HepG2 (cell line): ENCODE measurements around the gene ATP1A2. TPM values are rescaled to one million over a fixed set of nuclear protein-coding genes. Genes with fewer than 3 reads are reported as not detected.

Source experiments
- ATAC-seq: fragments of 200-7000 bp; cut with Tn5 transposase; 3 replicates; pipeline ENCODE4 v1.9.1; 2020; ENCODE audit warnings: mild to moderate bottlenecking, moderate library complexity
- BruUV-seq: library from RNA; stranded (reverse); fragments of 400-500 nt; replicated peaks from 2 replicates; lab custom pipeline; 2021; lab: Mats Ljungman, UMichigan
- CTCF ChIA-PET: fragments of 300-600 bp; formaldehyde crosslinking; extraction: SDS; loops from one replicate; lab custom pipeline; 2021; ENCODE audit warnings: low total read pairs, inconsistent platforms, low intra/inter-chr PET ratio; lab: Yijun Ruan, JAX
- POLR2A ChIA-PET: fragments of 350-600 bp; sonication (Branson Sonifier 250); formaldehyde crosslinking; loops from one replicate; lab custom pipeline; 2020; ENCODE audit warnings: antibody characterized with exemption, inconsistent platforms; lab: Yijun Ruan, JAX
- DNase-seq: peaks from one replicate; pipeline ENCODE4 v3.0.0-alpha.2; 2015; ENCODE audit warnings: low spot score
- FAIRE-seq: peaks from 3 replicates; lab custom pipeline; 2011; peaks lifted over from hg19 to GRCh38; lab: Jason Lieb, UNC
- H2AFZ ChIP-seq: one replicate; pipeline ENCODE4 v1.6.1; 2011; ENCODE audit warnings: low read length, inconsistent platforms
- H3K27ac ChIP-seq: fragments of 300-600 bp; 3 replicates; pipeline ENCODE4 v1.8.0; 2011; ENCODE audit warnings: mixed run types, mild to moderate bottlenecking, mixed read lengths, low read length, inconsistent platforms; ENCODE audit not compliant: insufficient read depth; ENCODE audit errors: extremely low read length
- H3K27me3 ChIP-seq, 2 experiments: fragments of 200-600 bp in 1 of 2; 2 replicates in 1 of 2; 3 replicates in 1 of 2; pipeline versions ENCODE4 v1.6.0 to v1.8.0; 2011; ENCODE audit warnings: low read length in 2 of 2, mild to moderate bottlenecking in 2 of 2, moderate library complexity in 2 of 2, inconsistent platforms in 1 of 2; ENCODE audit not compliant: insufficient read depth in 2 of 2, control insufficient read depth in 1 of 2
- H3K36me3 ChIP-seq, 2 experiments: fragments of 200-600 bp in 1 of 2; replicated peaks in 1 of 2; 2 replicates in 1 of 2; 3 replicates in 1 of 2; pipeline versions ENCODE4 v1.5.1 to v1.8.0; 2011; ENCODE audit warnings: low read length in 2 of 2, inconsistent platforms in 1 of 2; ENCODE audit not compliant: insufficient read depth in 2 of 2, control insufficient read depth in 1 of 2
- H3K4me1 ChIP-seq: 2 replicates; pipeline ENCODE4 v1.5.1; 2012; ENCODE audit warnings: low read length, inconsistent platforms; ENCODE audit not compliant: insufficient read depth
- H3K4me2 ChIP-seq: 2 replicates; pipeline ENCODE4 v1.6.0; 2011; ENCODE audit warnings: low read depth, low read length, inconsistent platforms
- H3K4me3 ChIP-seq, 3 experiments: fragments of 200-600 bp in 1 of 3; sonication (generic), shearing (Covaris generic) in 1 of 3; replicated peaks in 1 of 3; 2 replicates each; pipeline ENCODE4 v1.5.1; 2011 to 2016; ENCODE audit warnings: low read length in 3 of 3, inconsistent platforms in 2 of 3, low read depth in 2 of 3, mild to moderate bottlenecking in 2 of 3, control low read depth in 1 of 3, mixed read lengths in 1 of 3; ENCODE audit not compliant: insufficient read depth in 1 of 3
- H3K79me2 ChIP-seq: one replicate; pipeline ENCODE4 v1.6.1; 2011; ENCODE audit warnings: low read length, inconsistent platforms; ENCODE audit not compliant: insufficient read depth
- H3K9ac ChIP-seq: 2 replicates; pipeline ENCODE4 v1.6.0; 2011; ENCODE audit warnings: mild to moderate bottlenecking, low read depth, low read length, inconsistent platforms; ENCODE audit not compliant: insufficient read depth
- H3K9me3 ChIP-seq: 2 replicates; pipeline ENCODE4 v1.5.1; 2012; ENCODE audit warnings: mild to moderate bottlenecking, low read length
- H4K20me1 ChIP-seq: 2 replicates; pipeline ENCODE4 v1.6.0; 2011; ENCODE audit warnings: inconsistent platforms, mild to moderate bottlenecking, low read length, moderate library complexity; ENCODE audit not compliant: insufficient read depth
- ATF1 ChIP-seq: IDR thresholded peaks from 2 replicates; pipeline ENCODE4 v1.6.1; 2016; ENCODE audit warnings: mild to moderate bottlenecking, control low read depth
- DNMT3B ChIP-seq: conservative IDR thresholded peaks from 2 replicates; pipeline ENCODE4 v1.6.1; 2016; ENCODE audit warnings: missing biosample characterization, control low read depth
- FOXP1 ChIP-seq, 2 experiments: fragments of 450-650 bp in 1 of 2; IDR thresholded peaks; 2 replicates each; pipeline ENCODE4 v1.6.1; 2017 to 2018; ENCODE audit warnings: antibody characterized with exemption in 1 of 2
- NFATC3 ChIP-seq: sonication (generic); formaldehyde crosslinking; IDR thresholded peaks from 2 replicates; pipeline ENCODE4 v1.5.1; 2020; ENCODE audit warnings: mild to moderate bottlenecking, missing genetic modification reagents
- SALL1 ChIP-seq: sonication (generic); formaldehyde crosslinking; IDR thresholded peaks from 2 replicates; pipeline ENCODE4 v1.8.0; 2022; ENCODE audit warnings: mild to moderate bottlenecking, missing genetic modification reagents
- TBX2 ChIP-seq: sonication (generic); formaldehyde crosslinking; IDR thresholded peaks from 2 replicates; pipeline ENCODE4 v1.5.0; 2020; ENCODE audit warnings: missing genetic modification reagents, mild to moderate bottlenecking, borderline replicate concordance
- ZNF101 ChIP-seq: sonication (generic); formaldehyde crosslinking; IDR thresholded peaks from 2 replicates; pipeline ENCODE4 v1.4.0; 2020; ENCODE audit warnings: mild to moderate bottlenecking, low read depth, missing genetic modification reagents, borderline replicate concordance
- ZNF598 ChIP-seq: sonication (generic); formaldehyde crosslinking; IDR thresholded peaks from 2 replicates; pipeline ENCODE4 v1.5.1; 2020; ENCODE audit warnings: mild to moderate bottlenecking, missing genetic modification reagents, borderline replicate concordance
- WGBS: methylation state at CpG from one replicate; pipeline ENCODE4 v1.1.6; 2017; ENCODE audit warnings: low lambda C conversion rate; 5-methylcytosine and 5-hydroxymethylcytosine counted together
- in situ Hi-C: cut with HindIII; loops from 2 replicates; pipeline ENCODE4 v1.10.0; 2017; ENCODE audit warnings: low pct_unique_long_range_greater_than_20kb; ENCODE audit not compliant: extremely low pct_ligation_motif_present
- intact Hi-C: fragments of 100-400 bp; cut with micrococcal nuclease; formaldehyde crosslinking; loops from one replicate; pipeline ENCODE4 v1.10.0; 2022; ENCODE audit not compliant: unreplicated experiment
- polyA plus RNA-seq, 8 experiments: library from polyadenylated mRNA; depleted of rRNA in 3 of 8; stranded (reverse) in 7 of 8; unstranded in 1 of 8; fragments of >200 nt; fragmentation: Illumina TruSeq in 4 of 8; extraction: Trizol in 4 of 8; gene quantifications; 2 replicates each; pipeline versions ENCODE4 v1.2.1 to v1.2.3, GENCODE V29; 2011 to 2016; ENCODE audit warnings: low read depth in 4 of 8, missing spikeins in 1 of 8, mixed read lengths in 1 of 8; ENCODE audit not compliant: insufficient read depth in 1 of 8
- total RNA-seq, 5 experiments: library from RNA; depleted of rRNA; stranded (reverse); fragments of >200 nt; fragmentation: Illumina TruSeq; extraction: Trizol; gene quantifications; 2 replicates each; pipeline ENCODE4 v1.2.3, GENCODE V29; 2016; ENCODE audit warnings: low read depth in 1 of 5
- TF ChIP-seq, protein P1 (sequence below): sonication (generic); formaldehyde crosslinking; IDR thresholded peaks from 2 replicates; pipeline ENCODE4 v1.4.0; 2020; ENCODE audit warnings: missing genetic modification reagents, borderline replicate concordance
- TF ChIP-seq, protein P2 (sequence below): sonication (generic); formaldehyde crosslinking; IDR thresholded peaks from 2 replicates; pipeline ENCODE4 v1.5.0; 2020; ENCODE audit warnings: missing genetic modification reagents, mild to moderate bottlenecking, borderline replicate concordance
- TF ChIP-seq, protein P3 (sequence below): sonication (generic); formaldehyde crosslinking; IDR thresholded peaks from 2 replicates; pipeline ENCODE4 v1.4.0; 2020; ENCODE audit warnings: mild to moderate bottlenecking, low read depth, missing genetic modification reagents
- TF ChIP-seq, protein P4 (sequence below): sonication (generic); formaldehyde crosslinking; IDR thresholded peaks from 2 replicates; pipeline ENCODE4 v1.4.0; 2020; ENCODE audit warnings: missing genetic modification reagents; ENCODE audit errors: not compliant biosample characterization

Gene ATP1A2
- total and polyA plus RNA-seq, 2 of the 13 experiments (the other 11 are each of a cell fraction or from before 2014, with no cell fraction given), result 0.16 TPM; not detected in 1

DNA sequence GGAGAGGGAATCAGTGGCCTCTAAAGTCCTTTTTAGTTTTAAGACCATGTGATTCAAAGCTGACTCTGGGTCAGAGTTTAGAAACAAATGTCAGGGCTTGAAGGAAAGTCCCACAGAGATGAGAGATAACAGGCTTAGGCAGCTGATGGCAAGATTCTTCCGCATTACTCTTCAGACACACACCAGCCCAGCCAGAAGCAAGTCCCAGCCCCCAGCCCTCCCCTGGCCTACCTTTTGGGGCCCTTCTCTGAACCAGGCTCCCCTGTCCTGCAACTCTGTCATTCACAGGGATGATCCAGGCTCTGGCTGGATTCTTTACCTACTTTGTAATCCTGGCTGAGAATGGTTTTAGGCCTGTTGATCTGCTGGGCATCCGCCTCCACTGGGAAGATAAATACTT, 61.7 kb downstream of the ATP1A2 start (continued):
- no peak for TF ChIP-seq ZNF101 (CRISPR knock-in tag)
- TF ChIP-seq, protein P1, sequence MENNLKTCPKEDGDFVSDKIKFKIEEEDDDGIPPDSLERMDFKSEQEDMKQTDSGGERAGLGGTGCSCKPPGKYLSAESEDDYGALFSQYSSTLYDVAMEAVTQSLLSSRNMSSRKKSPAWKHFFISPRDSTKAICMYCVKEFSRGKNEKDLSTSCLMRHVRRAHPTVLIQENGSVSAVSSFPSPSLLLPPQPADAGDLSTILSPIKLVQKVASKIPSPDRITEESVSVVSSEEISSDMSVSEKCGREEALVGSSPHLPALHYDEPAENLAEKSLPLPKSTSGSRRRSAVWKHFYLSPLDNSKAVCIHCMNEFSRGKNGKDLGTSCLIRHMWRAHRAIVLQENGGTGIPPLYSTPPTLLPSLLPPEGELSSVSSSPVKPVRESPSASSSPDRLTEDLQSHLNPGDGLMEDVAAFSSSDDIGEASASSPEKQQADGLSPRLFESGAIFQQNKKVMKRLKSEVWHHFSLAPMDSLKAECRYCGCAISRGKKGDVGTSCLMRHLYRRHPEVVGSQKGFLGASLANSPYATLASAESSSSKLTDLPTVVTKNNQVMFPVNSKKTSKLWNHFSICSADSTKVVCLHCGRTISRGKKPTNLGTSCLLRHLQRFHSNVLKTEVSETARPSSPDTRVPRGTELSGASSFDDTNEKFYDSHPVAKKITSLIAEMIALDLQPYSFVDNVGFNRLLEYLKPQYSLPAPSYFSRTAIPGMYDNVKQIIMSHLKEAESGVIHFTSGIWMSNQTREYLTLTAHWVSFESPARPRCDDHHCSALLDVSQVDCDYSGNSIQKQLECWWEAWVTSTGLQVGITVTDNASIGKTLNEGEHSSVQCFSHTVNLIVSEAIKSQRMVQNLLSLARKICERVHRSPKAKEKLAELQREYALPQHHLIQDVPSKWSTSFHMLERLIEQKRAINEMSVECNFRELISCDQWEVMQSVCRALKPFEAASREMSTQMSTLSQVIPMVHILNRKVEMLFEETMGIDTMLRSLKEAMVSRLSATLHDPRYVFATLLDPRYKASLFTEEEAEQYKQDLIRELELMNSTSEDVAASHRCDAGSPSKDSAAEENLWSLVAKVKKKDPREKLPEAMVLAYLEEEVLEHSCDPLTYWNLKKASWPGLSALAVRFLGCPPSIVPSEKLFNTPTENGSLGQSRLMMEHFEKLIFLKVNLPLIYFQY (CRISPR knock-in tag), result no peak
- TF ChIP-seq, all 625 proteins: peak for 0

DNA sequence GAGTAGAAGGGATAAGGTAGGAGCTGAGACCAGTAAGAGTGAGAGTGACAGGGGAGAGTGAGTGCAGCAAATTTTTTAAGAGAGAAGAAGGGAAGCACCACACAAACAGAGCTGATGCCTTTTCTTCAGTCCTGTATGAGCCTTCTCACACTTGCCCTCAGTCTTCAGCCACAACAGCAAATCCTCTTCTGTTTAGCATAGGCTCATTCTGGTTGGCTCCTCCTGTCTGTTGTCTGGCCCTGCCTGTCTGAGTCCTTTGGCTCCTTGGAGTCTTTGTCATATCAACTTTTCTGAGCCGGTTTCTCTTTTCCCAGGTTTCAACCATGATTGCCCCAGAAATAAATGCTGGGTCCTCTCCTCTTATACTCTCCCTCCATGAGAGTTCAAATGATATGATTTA, 62.1 kb downstream of the ATP1A2 start:
- H3K4me3 ChIP-seq, result no peak overlapping the region
- H3K9me3 ChIP-seq, result no peaks in the 10 kb centered on the region
- H3K4me2 ChIP-seq, result no peak overlapping the region
- WGBS, result 82% methylated on average over 1 of the region's 1 CpG
- no peaks in the 10 kb centered on the region for H3K36me3 ChIP-seq
- H3K9ac ChIP-seq, result no peak overlapping the region
- intact Hi-C loops (no loop called here), in situ Hi-C loops (no loop called here)
- H3K27ac ChIP-seq, result no peak overlapping the region
- DNase-seq (no peak), FAIRE-seq (no peak), ATAC-seq (no peak)
- POLR2A ChIA-PET, result no interaction called here
- no peak overlapping the region for H2AFZ ChIP-seq
- CTCF ChIA-PET, result no interaction called here
- H4K20me1 ChIP-seq, result no peaks in the 10 kb centered on the region
- no TSS peak for BruUV-seq
- H3K79me2 ChIP-seq, result no peaks in the 10 kb centered on the region
- peaks cover 15% of the 10 kb centered on the region; the same call in 1 of the 2 replicates for H3K4me1 ChIP-seq
- H3K27me3 ChIP-seq, result peaks cover 4 to 28% of the 10 kb centered on the region in 2 experiments; a peak in 4 of 5 replicates
- TF ChIP-seq FOXP1 (IDR thresholded peaks at IDR 0.05) (no peak), FOXP1 (CRISPR knock-in tag; IDR thresholded peaks at IDR 0.05) (no peak), NFATC3 (no peak), ZNF598 (no peak), TBX2 (CRISPR knock-in tag) (no peak), DNMT3B (no peak), ATF1 (CRISPR knock-in tag) (no peak), SALL1 (CRISPR knock-in tag) (no peak)
- TF ChIP-seq, protein P2, sequence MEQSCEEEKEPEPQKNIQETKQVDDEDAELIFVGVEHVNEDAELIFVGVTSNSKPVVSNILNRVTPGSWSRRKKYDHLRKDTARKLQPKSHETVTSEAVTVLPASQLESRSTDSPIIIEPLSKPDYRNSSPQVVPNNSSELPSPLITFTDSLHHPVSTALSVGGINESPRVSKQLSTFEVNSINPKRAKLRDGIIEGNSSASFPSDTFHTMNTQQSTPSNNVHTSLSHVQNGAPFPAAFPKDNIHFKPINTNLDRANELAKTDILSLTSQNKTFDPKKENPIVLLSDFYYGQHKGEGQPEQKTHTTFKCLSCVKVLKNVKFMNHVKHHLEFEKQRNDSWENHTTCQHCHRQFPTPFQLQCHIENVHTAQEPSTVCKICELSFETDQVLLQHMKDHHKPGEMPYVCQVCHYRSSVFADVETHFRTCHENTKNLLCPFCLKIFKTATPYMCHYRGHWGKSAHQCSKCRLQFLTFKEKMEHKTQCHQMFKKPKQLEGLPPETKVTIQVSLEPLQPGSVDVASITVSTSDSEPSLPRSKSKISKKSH, result no peak
- TF ChIP-seq, protein P3, sequence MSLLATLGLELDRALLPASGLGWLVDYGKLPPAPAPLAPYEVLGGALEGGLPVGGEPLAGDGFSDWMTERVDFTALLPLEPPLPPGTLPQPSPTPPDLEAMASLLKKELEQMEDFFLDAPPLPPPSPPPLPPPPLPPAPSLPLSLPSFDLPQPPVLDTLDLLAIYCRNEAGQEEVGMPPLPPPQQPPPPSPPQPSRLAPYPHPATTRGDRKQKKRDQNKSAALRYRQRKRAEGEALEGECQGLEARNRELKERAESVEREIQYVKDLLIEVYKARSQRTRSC (CRISPR knock-in tag), result no peak
- TF ChIP-seq, protein P4, sequence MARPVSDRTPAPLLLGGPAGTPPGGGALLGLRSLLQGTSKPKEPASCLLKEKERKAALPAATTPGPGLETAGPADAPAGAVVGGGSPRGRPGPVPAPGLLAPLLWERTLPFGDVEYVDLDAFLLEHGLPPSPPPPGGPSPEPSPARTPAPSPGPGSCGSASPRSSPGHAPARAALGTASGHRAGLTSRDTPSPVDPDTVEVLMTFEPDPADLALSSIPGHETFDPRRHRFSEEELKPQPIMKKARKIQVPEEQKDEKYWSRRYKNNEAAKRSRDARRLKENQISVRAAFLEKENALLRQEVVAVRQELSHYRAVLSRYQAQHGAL (CRISPR knock-in tag), result no peak
